GM12892 (cell line): Measurements from ENCODE around the gene CDHR3.

ENCODE experiments used
- DNase-seq: peaks from one replicate; pipeline ENCODE4 v3.0.0; 2011; ENCODE audit not compliant: insufficient read length
- FAIRE-seq: peaks from 2 replicates; lab custom pipeline; 2011; peaks lifted over from hg19 to GRCh38; lab: Jason Lieb, UNC
- POLR2A ChIP-seq: IDR thresholded peaks from 2 replicates; pipeline ENCODE4 v1.6.1; 2011; ENCODE audit warnings: low read depth, low read length, control low read depth
- POLR2AphosphoS5 ChIP-seq: IDR thresholded peaks from 2 replicates; pipeline ENCODE4 v1.6.1; 2011; ENCODE audit warnings: low read depth, low read length, control low read depth
- TAF1 ChIP-seq: IDR thresholded peaks from 2 replicates; pipeline ENCODE4 v1.6.1; 2011; ENCODE audit warnings: low read depth, mild to moderate bottlenecking, control low read depth, low read length, borderline replicate concordance

The CDHR3 gene

DNA sequence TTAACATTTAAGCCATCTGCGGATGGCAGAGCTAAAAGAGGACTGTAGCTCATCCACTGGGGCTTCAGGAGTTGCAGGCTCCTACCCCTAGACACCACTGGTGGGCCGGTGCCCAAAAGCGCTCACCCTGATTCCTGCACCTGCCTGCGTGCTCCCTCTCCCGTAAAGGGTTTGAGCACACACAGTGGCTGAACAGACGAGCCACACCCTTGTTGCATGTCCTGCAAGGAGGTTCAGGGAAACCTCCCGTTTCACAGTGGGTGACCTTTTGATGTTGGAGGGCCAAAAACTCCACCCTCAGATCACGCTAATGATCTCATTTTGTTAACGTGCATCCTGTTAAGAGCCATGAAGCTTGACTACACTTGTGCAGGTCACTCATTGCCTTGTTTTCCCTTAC is 111.2 kb downstream of the CDHR3 start:
- FAIRE-seq = peak; percentile 86

DNA sequence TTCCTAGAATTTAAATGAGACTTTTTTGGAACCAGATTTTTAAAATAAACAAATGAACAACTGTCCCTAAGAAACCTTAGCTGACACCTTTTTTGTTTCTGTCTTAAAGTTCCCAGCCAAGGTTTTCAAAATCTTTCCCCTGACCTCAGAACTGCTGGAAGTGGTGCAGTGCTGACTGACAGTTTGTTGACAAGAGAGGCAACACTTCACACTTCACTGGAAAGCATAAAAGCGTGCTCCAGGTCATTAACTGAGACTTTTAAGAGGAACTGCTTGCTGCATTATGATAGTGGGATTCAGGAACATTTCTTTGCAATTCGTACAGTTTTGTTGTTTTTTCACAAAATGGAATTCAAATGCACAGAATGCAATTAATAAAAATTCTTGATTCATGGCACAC is 112.9 kb downstream of the CDHR3 start:
- FAIRE-seq (no peak), DNase-seq (no peak)
- no peak for TF ChIP-seq POLR2AphosphoS5
- no peak for TF ChIP-seq TAF1
- no peak for TF ChIP-seq POLR2A

More for the DNA sequence above, 111.2 kb downstream of the CDHR3 start:
- no peak for DNase-seq
- TF ChIP-seq POLR2AphosphoS5 = no peak
- no peak for TF ChIP-seq TAF1
- no peak for TF ChIP-seq POLR2A

DNA sequence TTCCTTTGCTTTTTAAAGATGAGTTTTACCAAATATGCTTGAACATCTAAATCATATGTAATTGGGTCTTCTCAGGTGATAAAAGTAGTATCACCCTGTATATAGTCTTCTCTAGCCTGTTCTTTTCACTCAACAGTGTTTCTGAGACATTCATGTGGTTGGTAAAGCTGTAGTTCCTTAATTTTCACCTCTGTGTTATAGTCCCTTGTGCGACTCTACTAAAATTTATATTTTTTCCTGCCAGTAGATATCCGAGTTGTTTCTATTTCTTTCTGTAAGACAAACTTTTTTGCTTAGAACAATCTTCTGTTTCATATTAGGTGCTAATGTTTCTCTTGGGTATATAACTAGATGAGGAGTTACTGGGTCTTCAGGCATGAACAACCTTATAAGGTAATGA is 113.5 kb downstream of the CDHR3 start:
- no peak for DNase-seq
- no peak for FAIRE-seq
- TF ChIP-seq POLR2AphosphoS5 = no peak
- TF ChIP-seq TAF1 = no peak
- no peak for TF ChIP-seq POLR2A

DNA sequence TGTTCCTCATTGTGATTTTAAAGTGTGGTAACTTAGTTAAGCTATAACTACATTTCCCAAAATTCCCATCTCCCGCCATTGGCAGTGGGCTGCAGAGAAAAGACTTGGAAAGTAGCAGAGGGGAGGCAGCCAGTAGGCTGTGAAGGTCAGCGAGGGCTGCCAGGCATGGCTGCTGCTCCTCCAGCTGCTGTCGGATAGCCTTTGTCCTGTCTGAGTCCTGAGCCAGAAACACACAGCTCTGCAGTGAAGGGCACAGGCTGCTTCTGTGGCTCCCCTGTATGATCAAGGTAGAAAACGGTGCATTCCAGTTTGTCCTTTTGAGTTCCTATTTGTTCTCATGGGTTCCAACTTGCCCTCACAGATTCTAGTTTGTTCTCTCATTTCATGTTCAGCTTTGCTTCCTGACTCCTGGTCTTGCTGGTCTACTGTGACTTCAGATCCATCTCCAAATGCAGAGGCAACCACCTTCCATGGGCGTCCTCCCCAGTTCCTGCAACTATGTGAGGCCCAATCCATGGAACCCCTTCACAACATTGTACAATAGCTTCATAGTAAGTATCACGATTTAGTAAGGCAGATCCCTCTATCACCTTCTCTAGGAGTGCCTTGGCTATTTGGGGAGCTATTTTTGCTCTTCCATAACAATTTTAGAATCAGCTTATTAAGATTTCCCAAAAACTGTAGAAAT is 117.4 kb downstream of the CDHR3 start:
- TF ChIP-seq POLR2AphosphoS5 (no peak), TAF1 (no peak), POLR2A (no peak)
- FAIRE-seq = no peak
- no peak for DNase-seq

DNA sequence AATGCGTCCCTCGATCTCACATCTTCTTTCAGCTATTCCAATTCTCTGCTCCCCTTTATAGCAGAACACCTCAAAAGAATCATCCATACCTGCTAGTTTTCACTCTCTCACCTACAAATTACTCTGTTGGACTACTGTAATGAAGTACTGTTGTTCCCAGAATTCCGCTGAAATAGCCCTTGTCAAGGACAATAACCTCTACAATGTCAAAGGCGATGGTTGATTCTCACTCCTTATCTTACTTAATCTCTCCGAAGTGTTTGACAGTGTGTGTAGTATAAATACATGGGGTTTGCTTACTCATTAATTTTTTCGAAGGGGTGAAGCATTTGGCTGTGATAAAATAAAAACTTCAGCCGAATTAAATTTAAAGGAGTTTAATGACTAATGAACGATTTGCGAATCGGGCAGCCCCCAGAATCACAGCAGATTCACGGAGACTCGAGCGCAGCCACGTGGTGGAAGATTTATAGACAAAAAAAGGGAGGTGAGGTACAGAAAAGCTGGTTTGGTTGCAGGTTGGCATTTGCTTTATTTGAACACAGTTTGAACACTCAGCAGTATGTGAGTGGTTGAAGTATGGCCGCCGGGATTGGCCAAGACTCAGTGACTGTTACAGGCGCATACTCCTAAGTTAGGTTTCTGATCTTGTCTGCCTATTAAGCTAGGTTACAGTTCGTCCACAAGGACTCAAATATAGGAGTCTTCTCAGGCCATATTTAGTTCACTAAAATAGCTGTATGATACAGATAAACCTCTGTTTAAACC is 119.2 kb downstream of the CDHR3 start:
- DNase-seq = no peak
- FAIRE-seq = no peak
- no peak for TF ChIP-seq POLR2A
- no peak for TF ChIP-seq POLR2AphosphoS5
